Measurements from ENCODE around the gene SMIM24. TPM values are rescaled to one million over a fixed set of nuclear protein-coding genes. Genes with fewer than 3 reads are reported as not detected.

SMIM24 gene
- total and polyA plus RNA-seq, 2 experiments from 2014 or later: 5.0 to 21.5 TPM

DNA sequence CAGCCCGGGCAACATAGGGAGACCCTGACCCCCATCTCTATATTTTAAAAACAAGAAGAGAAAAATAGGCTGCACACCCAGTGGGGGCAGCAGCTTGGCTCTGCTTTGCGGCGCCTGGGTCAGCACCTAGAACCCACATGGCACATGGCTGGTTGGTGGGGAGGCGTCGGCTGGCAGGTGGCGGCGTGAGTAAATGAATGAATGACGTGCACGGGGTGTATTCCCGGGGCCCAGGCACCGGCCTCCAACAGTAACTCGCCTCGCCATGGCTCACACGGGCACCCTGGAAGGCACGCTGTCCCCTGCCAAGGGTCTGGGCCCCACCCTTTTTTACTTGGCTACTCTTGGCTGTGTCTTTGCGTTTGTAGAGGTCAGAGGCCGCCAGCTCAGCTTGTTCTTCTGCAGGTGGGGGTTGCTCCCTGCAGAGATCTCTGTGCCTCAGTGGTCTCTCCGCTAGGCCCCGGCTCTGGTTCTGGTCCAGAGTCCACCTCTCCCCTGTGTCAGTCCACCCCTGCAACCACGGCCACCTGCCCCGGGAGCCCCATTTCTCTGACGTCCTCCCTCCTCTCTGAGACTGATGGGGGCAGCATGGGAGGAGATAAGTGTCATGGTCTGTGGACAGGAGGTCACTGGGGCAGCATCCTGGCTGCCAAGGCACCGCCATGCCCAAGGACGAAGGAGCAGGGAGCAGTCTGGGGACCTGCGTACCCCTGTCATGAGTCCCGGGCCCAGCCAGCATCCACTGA, 31.4 kb upstream of the SMIM24 start (continued):
- TF ChIP-seq, protein P1, sequence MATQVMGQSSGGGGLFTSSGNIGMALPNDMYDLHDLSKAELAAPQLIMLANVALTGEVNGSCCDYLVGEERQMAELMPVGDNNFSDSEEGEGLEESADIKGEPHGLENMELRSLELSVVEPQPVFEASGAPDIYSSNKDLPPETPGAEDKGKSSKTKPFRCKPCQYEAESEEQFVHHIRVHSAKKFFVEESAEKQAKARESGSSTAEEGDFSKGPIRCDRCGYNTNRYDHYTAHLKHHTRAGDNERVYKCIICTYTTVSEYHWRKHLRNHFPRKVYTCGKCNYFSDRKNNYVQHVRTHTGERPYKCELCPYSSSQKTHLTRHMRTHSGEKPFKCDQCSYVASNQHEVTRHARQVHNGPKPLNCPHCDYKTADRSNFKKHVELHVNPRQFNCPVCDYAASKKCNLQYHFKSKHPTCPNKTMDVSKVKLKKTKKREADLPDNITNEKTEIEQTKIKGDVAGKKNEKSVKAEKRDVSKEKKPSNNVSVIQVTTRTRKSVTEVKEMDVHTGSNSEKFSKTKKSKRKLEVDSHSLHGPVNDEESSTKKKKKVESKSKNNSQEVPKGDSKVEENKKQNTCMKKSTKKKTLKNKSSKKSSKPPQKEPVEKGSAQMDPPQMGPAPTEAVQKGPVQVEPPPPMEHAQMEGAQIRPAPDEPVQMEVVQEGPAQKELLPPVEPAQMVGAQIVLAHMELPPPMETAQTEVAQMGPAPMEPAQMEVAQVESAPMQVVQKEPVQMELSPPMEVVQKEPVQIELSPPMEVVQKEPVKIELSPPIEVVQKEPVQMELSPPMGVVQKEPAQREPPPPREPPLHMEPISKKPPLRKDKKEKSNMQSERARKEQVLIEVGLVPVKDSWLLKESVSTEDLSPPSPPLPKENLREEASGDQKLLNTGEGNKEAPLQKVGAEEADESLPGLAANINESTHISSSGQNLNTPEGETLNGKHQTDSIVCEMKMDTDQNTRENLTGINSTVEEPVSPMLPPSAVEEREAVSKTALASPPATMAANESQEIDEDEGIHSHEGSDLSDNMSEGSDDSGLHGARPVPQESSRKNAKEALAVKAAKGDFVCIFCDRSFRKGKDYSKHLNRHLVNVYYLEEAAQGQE (IDR thresholded peaks at IDR 0.05; ENCODE audit: unreplicated experiment): no peak
- no peak for TF ChIP-seq JUNB (IDR thresholded peaks at IDR 0.05; ENCODE audit: unreplicated experiment)
- TF ChIP-seq EZH2phosphoT487 (IDR thresholded peaks at IDR 0.05; ENCODE audit: unreplicated experiment): no peak
- TF ChIP-seq CREB1 (CRISPR knock-in tag; IDR thresholded peaks at IDR 0.05; ENCODE audit: low read depth): no peak
- TF ChIP-seq, protein P2, sequence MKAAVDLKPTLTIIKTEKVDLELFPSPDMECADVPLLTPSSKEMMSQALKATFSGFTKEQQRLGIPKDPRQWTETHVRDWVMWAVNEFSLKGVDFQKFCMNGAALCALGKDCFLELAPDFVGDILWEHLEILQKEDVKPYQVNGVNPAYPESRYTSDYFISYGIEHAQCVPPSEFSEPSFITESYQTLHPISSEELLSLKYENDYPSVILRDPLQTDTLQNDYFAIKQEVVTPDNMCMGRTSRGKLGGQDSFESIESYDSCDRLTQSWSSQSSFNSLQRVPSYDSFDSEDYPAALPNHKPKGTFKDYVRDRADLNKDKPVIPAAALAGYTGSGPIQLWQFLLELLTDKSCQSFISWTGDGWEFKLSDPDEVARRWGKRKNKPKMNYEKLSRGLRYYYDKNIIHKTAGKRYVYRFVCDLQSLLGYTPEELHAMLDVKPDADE (IDR thresholded peaks at IDR 0.05): no peak
- TF ChIP-seq, protein P3, sequence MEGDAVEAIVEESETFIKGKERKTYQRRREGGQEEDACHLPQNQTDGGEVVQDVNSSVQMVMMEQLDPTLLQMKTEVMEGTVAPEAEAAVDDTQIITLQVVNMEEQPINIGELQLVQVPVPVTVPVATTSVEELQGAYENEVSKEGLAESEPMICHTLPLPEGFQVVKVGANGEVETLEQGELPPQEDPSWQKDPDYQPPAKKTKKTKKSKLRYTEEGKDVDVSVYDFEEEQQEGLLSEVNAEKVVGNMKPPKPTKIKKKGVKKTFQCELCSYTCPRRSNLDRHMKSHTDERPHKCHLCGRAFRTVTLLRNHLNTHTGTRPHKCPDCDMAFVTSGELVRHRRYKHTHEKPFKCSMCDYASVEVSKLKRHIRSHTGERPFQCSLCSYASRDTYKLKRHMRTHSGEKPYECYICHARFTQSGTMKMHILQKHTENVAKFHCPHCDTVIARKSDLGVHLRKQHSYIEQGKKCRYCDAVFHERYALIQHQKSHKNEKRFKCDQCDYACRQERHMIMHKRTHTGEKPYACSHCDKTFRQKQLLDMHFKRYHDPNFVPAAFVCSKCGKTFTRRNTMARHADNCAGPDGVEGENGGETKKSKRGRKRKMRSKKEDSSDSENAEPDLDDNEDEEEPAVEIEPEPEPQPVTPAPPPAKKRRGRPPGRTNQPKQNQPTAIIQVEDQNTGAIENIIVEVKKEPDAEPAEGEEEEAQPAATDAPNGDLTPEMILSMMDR (conservative IDR thresholded peaks at IDR 0.05; ENCODE audit: low read depth in 2 of 2): no peak
- no peak for TF ChIP-seq ZNF331 (CRISPR knock-in tag; IDR thresholded peaks at IDR 0.05; ENCODE audit: low read depth)
- no peak for TF ChIP-seq STAT1 (IDR thresholded peaks at IDR 0.05; ENCODE audit: unreplicated experiment)
- TF ChIP-seq EZH2 (IDR thresholded peaks at IDR 0.05; ENCODE audit: low read depth, unreplicated experiment): no peak
- TF ChIP-seq POLR2AphosphoS5 (IDR thresholded peaks at IDR 0.05; ENCODE audit: low read depth): no peak
- TF ChIP-seq NANOG (IDR thresholded peaks at IDR 0.05; ENCODE audit: borderline replicate concordance): no peak

DNA sequence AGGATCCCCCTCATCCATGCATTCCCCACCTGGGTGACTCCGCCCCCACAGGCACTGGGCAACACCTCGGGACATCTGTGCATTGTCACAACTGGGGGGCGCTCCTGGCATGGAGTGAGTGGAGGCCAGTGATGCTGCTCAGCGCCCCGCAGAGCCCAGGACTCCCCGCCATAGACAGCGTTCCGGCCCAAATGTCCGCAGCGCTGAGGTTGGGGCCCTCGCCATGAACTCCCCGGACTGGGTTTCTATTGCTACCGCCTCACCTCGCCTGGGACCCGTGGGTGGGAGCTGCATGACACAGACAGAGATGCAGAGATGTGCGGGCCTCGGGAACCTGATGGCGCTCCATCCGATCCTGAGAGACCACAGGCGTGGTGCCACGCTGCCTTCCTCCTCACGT, 30.4 kb upstream of the SMIM24 start:
- DNase-seq (ENCODE audit: low spot score) (peak; percentile 47), ATAC-seq (no peak)
- Mint-ChIP-seq H3K27me3 (ENCODE audit: insufficient read depth, low read depth, poor library complexity) (peaks cover 27% of the 10 kb centered on the region), H3K4me3 (no peak overlapping the region), H3K4me1 (peaks cover 14% of the 10 kb centered on the region), H3K36me3 (ENCODE audit: low read depth) (peaks cover 11% of the 10 kb centered on the region; the same call in 2 of the 3 replicates), H3K9me3 (no peaks in the 10 kb centered on the region; the same call in 2 of the 3 replicates), H3K27ac (no peak overlapping the region)
- no peak overlapping the region for H2AFZ ChIP-seq
- H3K27me3 ChIP-seq (ENCODE audit: insufficient read depth): no peaks in the 10 kb centered on the region
- H3K4me1 ChIP-seq (ENCODE audit: insufficient read depth): peaks cover 8% of the 10 kb centered on the region
- no peaks in the 10 kb centered on the region for H3F3A ChIP-seq (replicated peaks; ENCODE audit: low read depth)
- no peak overlapping the region for H3K4me3 ChIP-seq
- no peak overlapping the region for H3K4me2 ChIP-seq
- H3K79me2 ChIP-seq (replicated peaks; ENCODE audit: insufficient read depth): peaks cover 55% of the 10 kb centered on the region
- H3K27ac ChIP-seq (ENCODE audit: low read depth): no peak overlapping the region
- no peaks in the 10 kb centered on the region for H3K9me2 ChIP-seq (ENCODE audit: insufficient read depth)
- TF ChIP-seq, protein P3 (conservative IDR thresholded peaks at IDR 0.05; ENCODE audit: low read depth in 2 of 2): peak; percentile 28 to 66
- no peak for TF ChIP-seq ZNF114 (CRISPR knock-in tag; IDR thresholded peaks at IDR 0.05)
- H3K36me3 ChIP-seq (ENCODE audit: insufficient read depth): no peaks in the 10 kb centered on the region
- peaks cover 7% of the 10 kb centered on the region; the same call in 1 of the 2 replicates for H4K20me1 ChIP-seq (replicated peaks; ENCODE audit: insufficient read depth)

Measured in GM23338 (cell line).